Activated CD4-positive, alpha-beta T cell treated with anti-CD3 and anti-CD28 coated beads, Interleukin-2, amount 50 U/mL, for 1 hour (primary cell): ENCODE results near the gene OTX2.

Experiments used
- DNase-seq: peaks from one replicate; pipeline ENCODE4 v3.0.0-alpha.2; 2020

OTX2 gene

GRCh38 chr14:56810147-56810719 is at the start of gene OTX2:
Gene OTX2 (minus strand): TSS chr14:56810479. CDS start chr14:56805456, 5,023 bp downstream.
- no peak for DNase-seq

- DNase-seq, result no peak
Observed at GRCh38 chr14:56858422-56858821, 48.1 kb upstream of the OTX2 start.

GRCh38 chr14:56857216-56857615 is 46.9 kb upstream of the OTX2 start:
- DNase-seq, result no peak

- DNase-seq, result no peak
Observed at GRCh38 chr14:56855891-56856461, 45.7 kb upstream of the OTX2 start.

- DNase-seq, result no peak
Observed at GRCh38 chr14:56854325-56854724, 44.0 kb upstream of the OTX2 start.

GRCh38 chr14:56846970-56847930 is 37.0 kb upstream of the OTX2 start:
- DNase-seq, result no peak

GRCh38 chr14:56844406-56845002 is 34.2 kb upstream of the OTX2 start:
- no peak for DNase-seq

- DNase-seq, result no peak
Observed at GRCh38 chr14:56841611-56842010, 31.3 kb upstream of the OTX2 start.

- no peak for DNase-seq
Observed at GRCh38 chr14:56840221-56840620, 29.9 kb upstream of the OTX2 start.

- no peak for DNase-seq
Observed at GRCh38 chr14:56829151-56829550, 18.9 kb upstream of the OTX2 start.

GRCh38 chr14:56826214-56826613 is 15.9 kb upstream of the OTX2 start:
- no peak for DNase-seq

GRCh38 chr14:56821805-56822610 is 11.7 kb upstream of the OTX2 start:
- DNase-seq, result no peak

- no peak for DNase-seq
Observed at GRCh38 chr14:56821177-56821576, 10.9 kb upstream of the OTX2 start.

GRCh38 chr14:56817396-56817921 is 7.2 kb upstream of the OTX2 start:
- DNase-seq, result no peak

- DNase-seq, result no peak
Observed at GRCh38 chr14:56816574-56817391, 6.5 kb upstream of the OTX2 start.

GRCh38 chr14:56815745-56816144 is 5.5 kb upstream of the OTX2 start:
- no peak for DNase-seq

- DNase-seq, result no peak
Observed at GRCh38 chr14:56814969-56815700, 4.9 kb upstream of the OTX2 start.

- DNase-seq, result no peak
Observed at GRCh38 chr14:56814519-56814959, 4.3 kb upstream of the OTX2 start.

- DNase-seq, result no peak
Observed at GRCh38 chr14:56813143-56813551, 2.9 kb upstream of the OTX2 start.

GRCh38 chr14:56812364-56813141 is 2.3 kb upstream of the OTX2 start:
- no peak for DNase-seq
